PC-9 (cell line): ENCODE results near the gene NFE2L2. TPM values are rescaled to one million over a fixed set of nuclear protein-coding genes. Genes with fewer than 3 reads are reported as not detected.
"Not testable (repeated sequence)": the region's sequence is repeated elsewhere in the genome, so short reads cannot be mapped to it uniquely, and the experiment has no call there.

Experiments
- BruUV-seq: library from RNA; stranded (reverse); fragments of 400-500 nt; replicated peaks from 2 replicates; lab custom pipeline; 2021; lab: Mats Ljungman, UMichigan
- CTCF ChIA-PET: fragments of 300-600 bp; sonication (Branson Sonifier 250); formaldehyde crosslinking; loops from one replicate; lab custom pipeline; 2022; ENCODE audit warnings: antibody characterized with exemption; lab: Charles Lee
- POLR2A ChIA-PET: fragments of 300-600 bp; sonication (Branson Sonifier 250); formaldehyde crosslinking; loops from one replicate; lab custom pipeline; 2022; ENCODE audit warnings: antibody characterized with exemption; ENCODE audit not compliant: unreplicated experiment; lab: Charles Lee
- DNase-seq, 2 experiments: peaks; one replicate each; pipeline versions ENCODE4 v3.0.0 to v3.0.0-alpha.2; 2015 to 2022; ENCODE audit warnings: mixed read lengths in 1 of 2
- H2AFZ ChIP-seq: fragments of 200-600 bp; sonication (generic); 2 replicates; pipeline ENCODE4 v1.8.1; 2017; ENCODE audit warnings: antibody characterized with exemption
- H3F3A ChIP-seq: fragments of 200-600 bp; sonication (generic); 2 replicates; pipeline ENCODE4 v1.8.1; 2017; ENCODE audit warnings: antibody characterized with exemption, mild to moderate bottlenecking, low read depth; ENCODE audit not compliant: insufficient read depth
- H3K27ac ChIP-seq: fragments of 200-600 bp; sonication (generic); 2 replicates; pipeline ENCODE4 v1.6.1; 2016; ENCODE audit warnings: mixed run types
- H3K27me3 ChIP-seq: fragments of 200-600 bp; sonication (generic); 2 replicates; pipeline ENCODE4 v1.6.1; 2016; ENCODE audit warnings: low read depth, mixed run types; ENCODE audit not compliant: insufficient read depth
- H3K36me3 ChIP-seq: fragments of 200-600 bp; sonication (generic); 2 replicates; pipeline ENCODE4 v1.6.1; 2016; ENCODE audit warnings: low read depth, mixed run types
- H3K4me1 ChIP-seq: fragments of 200-600 bp; sonication (generic); replicated peaks from 2 replicates; pipeline ENCODE4 v1.6.1; 2016; ENCODE audit warnings: mixed run types; ENCODE audit not compliant: insufficient read depth
- H3K4me2 ChIP-seq: fragments of 200-600 bp; sonication (generic); 2 replicates; pipeline ENCODE4 v1.6.1; 2017; ENCODE audit warnings: mixed run types
- H3K4me3 ChIP-seq: fragments of 200-600 bp; sonication (generic); 2 replicates; pipeline ENCODE4 v1.6.1; 2016; ENCODE audit warnings: mixed run types
- H3K79me2 ChIP-seq: fragments of 200-600 bp; sonication (generic); 2 replicates; pipeline ENCODE4 v1.6.1; 2017; ENCODE audit warnings: low read depth, mixed run types
- H3K9me2 ChIP-seq: fragments of 200-600 bp; sonication (generic); 2 replicates; pipeline ENCODE4 v1.8.1; 2017; ENCODE audit warnings: mild to moderate bottlenecking; ENCODE audit not compliant: insufficient read depth
- H3K9me3 ChIP-seq: fragments of 200-600 bp; sonication (generic); 2 replicates; pipeline ENCODE4 v1.8.1; 2016; ENCODE audit warnings: low read depth; ENCODE audit not compliant: insufficient read depth
- H4K20me1 ChIP-seq: fragments of 200-600 bp; sonication (generic); 2 replicates; pipeline ENCODE4 v1.8.1; 2017; ENCODE audit not compliant: insufficient read depth
- EZH2 ChIP-seq: fragments of 200-600 bp; sonication (generic); IDR thresholded peaks from 2 replicates; pipeline ENCODE4 v1.8.0; 2017; ENCODE audit warnings: antibody characterized with exemption, low read depth
- intact Hi-C: fragments of 100-400 bp; cut with micrococcal nuclease; formaldehyde crosslinking; loops from one replicate; pipeline ENCODE4 v1.10.0; 2022; ENCODE audit not compliant: unreplicated experiment
- total RNA-seq: library from RNA; stranded (reverse); gene quantifications from 2 replicates; pipeline ENCODE4 v1.2.3, GENCODE V29; 2021
- TF ChIP-seq, protein P1 (sequence below): fragments of 200-600 bp; sonication (generic); conservative IDR thresholded peaks from 2 replicates; pipeline ENCODE4 v1.6.1; 2017; ENCODE audit warnings: mixed run types, antibody characterized with exemption, mild to moderate bottlenecking, moderate library complexity

Gene NFE2L2
- total RNA-seq, 1 experiment from 2014 or later: 138 TPM

DNA sequence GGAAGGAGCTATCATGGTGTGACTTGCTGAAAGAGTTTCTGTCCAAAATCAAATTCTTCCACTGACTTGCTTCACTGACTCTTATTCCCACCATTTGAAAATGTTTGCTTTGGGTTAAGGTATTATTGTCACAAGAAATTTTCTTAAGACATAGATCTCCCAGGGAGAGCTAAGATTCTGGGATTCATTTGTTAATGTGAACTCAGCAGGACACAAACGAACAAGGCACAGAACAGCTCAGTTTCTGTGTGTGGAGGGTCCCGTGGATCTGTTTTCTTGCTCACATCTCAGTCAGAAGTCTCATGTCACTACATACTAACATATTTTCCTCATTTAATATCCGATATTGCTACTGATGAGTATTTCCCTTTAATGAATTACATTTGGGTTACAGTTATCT is 60.1 kb downstream of the NFE2L2 start:
- Histone ChIP-seq H4K20me1 (no peaks in the 10 kb centered on the region), H3K79me2 (0 out of 2 replicates have a peak, but pooled peaks cover 2% of the 10 kb centered on the region), H3K4me3 (no peak overlapping the region), H2AFZ (no peak overlapping the region), H3F3A (peaks cover 8% of the 10 kb centered on the region; the same call in 1 of the 2 replicates), H3K4me1 (no peaks in the 10 kb centered on the region), H3K4me2 (no peak overlapping the region), H3K9me3 (no peaks in the 10 kb centered on the region), H3K27ac (no peak overlapping the region), H3K9me2 (no peaks in the 10 kb centered on the region), H3K27me3 (no peaks in the 10 kb centered on the region), H3K36me3 (no peaks in the 10 kb centered on the region)
- TF ChIP-seq, protein P1, sequence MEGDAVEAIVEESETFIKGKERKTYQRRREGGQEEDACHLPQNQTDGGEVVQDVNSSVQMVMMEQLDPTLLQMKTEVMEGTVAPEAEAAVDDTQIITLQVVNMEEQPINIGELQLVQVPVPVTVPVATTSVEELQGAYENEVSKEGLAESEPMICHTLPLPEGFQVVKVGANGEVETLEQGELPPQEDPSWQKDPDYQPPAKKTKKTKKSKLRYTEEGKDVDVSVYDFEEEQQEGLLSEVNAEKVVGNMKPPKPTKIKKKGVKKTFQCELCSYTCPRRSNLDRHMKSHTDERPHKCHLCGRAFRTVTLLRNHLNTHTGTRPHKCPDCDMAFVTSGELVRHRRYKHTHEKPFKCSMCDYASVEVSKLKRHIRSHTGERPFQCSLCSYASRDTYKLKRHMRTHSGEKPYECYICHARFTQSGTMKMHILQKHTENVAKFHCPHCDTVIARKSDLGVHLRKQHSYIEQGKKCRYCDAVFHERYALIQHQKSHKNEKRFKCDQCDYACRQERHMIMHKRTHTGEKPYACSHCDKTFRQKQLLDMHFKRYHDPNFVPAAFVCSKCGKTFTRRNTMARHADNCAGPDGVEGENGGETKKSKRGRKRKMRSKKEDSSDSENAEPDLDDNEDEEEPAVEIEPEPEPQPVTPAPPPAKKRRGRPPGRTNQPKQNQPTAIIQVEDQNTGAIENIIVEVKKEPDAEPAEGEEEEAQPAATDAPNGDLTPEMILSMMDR: no peak
- TF ChIP-seq EZH2: no peak
- BruUV-seq: no TSS peak
- intact Hi-C loops: no loop called here
- DNase-seq: no peak
- ChIA-PET CTCF (no interaction called here), POLR2A (interaction anchor here (0.6 kb wide), 1 partner anchor 60 kb away, joined by 4 read pairs; the partner anchor contains the start of gene NFE2L2)

DNA sequence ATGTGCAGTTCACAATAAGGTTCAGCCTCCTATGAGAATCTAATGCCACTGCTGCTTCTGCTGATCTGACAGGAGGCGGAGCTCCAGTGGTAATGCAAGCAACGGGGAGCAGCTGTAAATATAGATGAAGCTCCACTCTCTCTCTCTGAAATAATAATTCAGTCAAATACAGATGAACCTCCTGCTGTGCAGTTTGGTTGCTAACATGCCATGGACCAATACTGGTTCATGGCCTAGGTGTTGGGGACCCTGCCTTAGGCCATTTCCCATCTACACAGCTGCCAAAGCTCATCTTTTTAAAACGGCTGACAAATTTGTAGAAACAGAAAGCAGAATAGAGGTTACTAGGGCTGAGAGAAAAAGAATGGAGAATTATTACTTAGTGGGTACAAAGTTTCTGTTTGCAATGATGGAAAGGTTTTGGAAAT is 62.6 kb downstream of the NFE2L2 start:
- no peaks in the 10 kb centered on the region for H3K4me1 ChIP-seq
- H3K27ac ChIP-seq: no peak overlapping the region
- POLR2A ChIA-PET: no interaction called here
- intact Hi-C loops: no loop called here
- H3K4me2 ChIP-seq: no peak overlapping the region
- no peaks in the 10 kb centered on the region for H4K20me1 ChIP-seq
- no peaks in the 10 kb centered on the region for H3K79me2 ChIP-seq
- no peaks in the 10 kb centered on the region for H3K9me2 ChIP-seq
- CTCF ChIA-PET: no interaction called here
- H3K9me3 ChIP-seq: no peaks in the 10 kb centered on the region
- no TSS peak for BruUV-seq
- H2AFZ ChIP-seq: no peak overlapping the region
- no peaks in the 10 kb centered on the region for H3K27me3 ChIP-seq
- TF ChIP-seq, protein P1: no peak
- TF ChIP-seq EZH2: no peak
- 0 out of 2 replicates have a peak, but pooled peaks cover 8% of the 10 kb centered on the region for H3F3A ChIP-seq
- DNase-seq: no peak
- H3K4me3 ChIP-seq: no peak overlapping the region
- H3K36me3 ChIP-seq: no peaks in the 10 kb centered on the region

DNA sequence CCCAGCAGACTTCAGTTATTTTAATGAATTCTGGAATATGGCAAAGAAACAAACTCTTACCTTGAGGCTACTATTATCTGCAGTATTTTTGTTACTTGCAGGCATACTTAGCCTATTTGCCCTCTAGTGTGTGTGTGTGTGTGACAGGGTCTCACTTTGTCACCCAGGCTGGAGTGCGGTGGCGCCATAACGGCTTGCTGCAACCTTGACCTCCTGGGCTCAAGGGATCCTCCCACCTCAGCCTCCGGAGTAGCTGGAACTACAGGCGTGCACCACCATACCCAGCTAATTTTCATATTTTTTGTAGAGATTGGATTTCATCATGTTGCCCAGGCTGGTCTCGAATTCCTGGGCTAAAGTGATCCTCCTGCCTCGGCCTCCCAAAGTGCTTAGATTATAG is 64.1 kb downstream of the NFE2L2 start:
- H3K4me1 ChIP-seq, POLR2A ChIA-PET, H3K4me3 ChIP-seq, H3K4me2 ChIP-seq, H2AFZ ChIP-seq, H3K79me2 ChIP-seq, H3K27me3 ChIP-seq, BruUV-seq, DNase-seq, H3K27ac ChIP-seq, H3F3A ChIP-seq, H3K36me3 ChIP-seq, H3K9me2 ChIP-seq, intact Hi-C loops, H4K20me1 ChIP-seq, H3K9me3 ChIP-seq, CTCF ChIA-PET: not testable (repeated sequence)

DNA sequence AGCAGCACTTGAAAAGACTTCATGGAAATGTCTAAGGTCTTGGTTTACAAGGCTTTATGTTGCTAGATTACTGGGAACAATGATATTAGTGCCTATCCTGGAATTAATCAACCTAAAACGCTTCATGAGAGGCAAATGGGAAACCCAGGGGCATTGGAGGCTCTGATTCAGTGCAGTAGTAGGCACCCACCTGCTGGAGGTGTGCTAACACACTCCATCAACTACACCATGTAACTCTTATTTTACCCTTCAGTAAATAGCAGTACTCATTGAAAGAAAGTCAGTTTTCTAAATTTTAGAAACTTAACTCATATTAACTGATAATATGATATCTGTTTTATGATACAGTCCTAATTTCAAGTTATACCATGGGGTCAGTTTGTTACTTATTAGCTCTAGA is 69.3 kb downstream of the NFE2L2 start:
- Histone ChIP-seq H2AFZ (no peak overlapping the region), H3K9me2 (no peaks in the 10 kb centered on the region), H3K79me2 (no peaks in the 10 kb centered on the region), H3K36me3 (no peaks in the 10 kb centered on the region), H4K20me1 (no peaks in the 10 kb centered on the region), H3K27ac (no peak overlapping the region), H3F3A (no peaks in the 10 kb centered on the region), H3K27me3 (no peaks in the 10 kb centered on the region), H3K4me1 (no peaks in the 10 kb centered on the region), H3K4me3 (no peak overlapping the region), H3K9me3 (no peaks in the 10 kb centered on the region), H3K4me2 (no peak overlapping the region)
- ChIA-PET POLR2A (interaction anchor here (0.6 kb wide), 1 partner anchor 567 kb away, joined by 13 read pairs; no protein-coding TSS in a partner anchor), CTCF (interaction anchor here (0.7 to 3.1 kb wide), 3 partner anchors 17 to 82 kb away, joined by 5 to 16 read pairs (median 6); no protein-coding TSS in a partner anchor)
- DNase-seq: no peak
- intact Hi-C loops: no loop called here
- no peak for TF ChIP-seq EZH2
- TF ChIP-seq, protein P1: no peak
- BruUV-seq: no TSS peak
